ENCODE results near the gene TFB1M.

The TFB1M gene

DNA sequence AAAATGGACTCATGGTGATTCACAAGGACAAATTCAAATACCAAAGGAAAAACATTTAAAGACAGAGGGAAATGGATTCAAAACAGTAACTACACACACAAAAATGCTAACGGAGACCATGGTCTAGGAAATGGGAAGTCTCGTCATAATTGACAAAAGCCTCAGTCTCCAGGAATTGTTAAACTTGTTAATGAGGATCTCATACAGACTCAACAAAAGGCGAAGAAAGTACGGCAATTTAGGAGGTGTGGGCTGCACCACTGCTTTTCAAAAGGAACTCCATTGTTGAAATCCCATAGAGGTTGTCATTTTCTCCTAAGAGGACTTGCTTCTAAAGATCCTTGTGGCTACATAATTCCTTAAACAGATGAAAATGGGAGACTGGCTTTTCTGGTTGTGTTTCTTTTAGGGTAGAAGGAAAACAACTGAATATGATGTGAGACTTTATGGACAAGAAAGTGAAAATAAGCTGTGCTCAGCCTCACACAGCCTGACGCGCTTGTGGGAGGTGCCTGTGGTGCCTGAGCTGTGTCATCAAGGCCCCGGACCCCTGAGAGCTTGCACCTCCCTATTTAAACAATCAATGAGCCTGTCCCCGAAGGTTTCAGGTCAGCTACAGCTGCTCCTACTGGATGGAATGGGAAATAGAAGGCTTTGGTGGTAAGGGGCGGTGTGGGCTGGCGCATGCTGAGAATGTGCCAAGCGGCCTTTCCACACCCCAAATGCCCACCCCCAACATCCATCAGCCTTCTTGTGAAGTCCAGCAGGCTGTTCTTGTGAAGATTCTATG, 53.0 kb downstream of the TFB1M start:
- no peak for DNase-seq

DNA sequence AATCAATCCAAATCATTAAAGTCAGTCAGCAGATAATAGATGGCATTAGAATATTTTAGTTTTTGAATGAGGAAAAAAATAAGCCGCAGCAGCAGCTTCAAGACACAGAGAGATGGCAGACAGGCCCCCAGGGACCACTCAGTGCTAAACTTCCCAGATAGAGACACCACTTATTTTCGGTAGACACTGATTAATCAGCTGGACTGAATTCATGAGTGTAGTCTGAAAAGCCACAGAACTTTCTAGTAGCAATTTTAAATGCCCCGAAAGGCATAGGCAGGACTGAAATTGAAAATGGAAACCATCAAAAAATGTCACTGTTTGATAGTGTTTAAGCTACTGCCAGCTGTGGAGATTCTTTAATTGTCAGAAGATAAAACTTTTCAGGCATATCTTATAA, 53.6 kb downstream of the TFB1M start:
- no peak for DNase-seq

GRCh38 chr6:155259897-155260296, 54.4 kb downstream of the TFB1M start:
- DNase-seq, result no peak

DNA sequence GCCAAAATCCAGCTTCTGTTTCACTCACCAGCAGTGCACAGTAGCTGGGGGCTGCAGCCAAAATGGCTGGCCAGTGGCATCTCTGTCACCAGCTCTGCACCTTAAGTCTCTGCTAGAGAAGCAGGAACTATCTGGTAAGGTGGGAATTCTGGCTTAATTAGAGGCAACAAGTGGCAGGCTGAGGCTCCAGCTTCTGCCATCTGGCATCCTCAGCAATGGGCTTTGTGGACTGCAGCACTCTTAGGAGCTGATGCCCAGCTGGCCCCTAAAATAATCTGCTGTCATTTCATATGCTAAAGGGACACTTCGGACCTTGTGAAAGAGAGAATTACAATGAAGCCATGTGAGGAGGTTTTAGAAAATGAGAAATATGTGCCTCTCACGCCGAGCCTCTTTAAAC, 55.1 kb downstream of the TFB1M start:
- no peak for DNase-seq

DNA sequence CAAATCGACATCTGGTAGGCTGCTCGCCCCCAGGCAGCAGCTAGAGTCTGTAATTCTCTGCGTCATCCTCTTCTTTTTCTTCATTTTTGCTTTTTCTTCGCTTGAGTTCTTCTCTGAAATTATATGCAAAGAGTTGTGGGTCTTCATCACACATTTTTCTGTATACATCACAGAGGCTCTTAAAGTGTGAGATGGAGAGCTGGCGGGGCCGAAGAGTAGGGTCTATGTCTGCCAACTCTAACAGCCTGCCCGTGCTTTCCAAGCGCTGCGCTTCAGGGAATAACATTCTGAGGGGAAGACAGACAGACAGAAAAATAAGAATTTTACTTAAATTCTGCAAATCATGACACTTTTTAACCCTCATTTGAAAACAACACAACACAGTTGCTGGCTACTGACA, 56.5 kb downstream of the TFB1M start:
- DNase-seq, result no peak

DNA sequence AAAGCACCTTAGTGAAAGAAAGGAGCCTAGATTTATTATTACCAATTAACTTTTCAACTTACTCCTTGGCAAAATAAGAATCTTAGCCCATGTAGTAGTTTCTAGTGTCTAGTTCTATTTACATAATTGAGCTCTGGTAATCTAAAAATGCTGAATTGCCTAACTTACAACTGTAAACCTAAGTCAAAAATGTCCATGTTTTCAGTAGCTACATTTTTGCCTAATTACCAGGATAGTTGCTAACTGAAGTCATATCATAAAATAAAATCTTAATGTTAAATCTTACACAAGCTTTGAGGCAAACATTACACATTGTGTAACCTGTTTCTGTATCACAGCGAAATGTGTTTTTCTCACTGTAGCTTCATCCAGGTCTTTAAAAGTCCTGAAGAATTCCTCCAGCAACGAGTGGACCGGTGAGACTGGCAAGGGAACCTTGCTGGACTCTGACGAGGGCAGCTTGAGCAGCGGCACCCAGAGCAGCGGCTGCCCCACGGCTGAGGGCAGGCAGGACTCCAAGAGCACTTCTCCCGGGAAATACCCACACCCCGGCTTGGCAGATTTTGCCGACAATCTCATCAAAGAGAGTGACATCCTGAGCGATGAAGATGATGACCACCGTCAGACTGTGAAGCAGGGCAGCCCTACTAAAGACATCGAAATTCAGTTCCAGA, 58.0 kb downstream of the TFB1M start:
- DNase-seq, result no peak

- DNase-seq, result no peak
Measured at GRCh38 chr6:155254139-155254538, 60.1 kb downstream of the TFB1M start.

- DNase-seq, result no peak
Measured at GRCh38 chr6:155253337-155253736, 60.9 kb downstream of the TFB1M start.

DNA sequence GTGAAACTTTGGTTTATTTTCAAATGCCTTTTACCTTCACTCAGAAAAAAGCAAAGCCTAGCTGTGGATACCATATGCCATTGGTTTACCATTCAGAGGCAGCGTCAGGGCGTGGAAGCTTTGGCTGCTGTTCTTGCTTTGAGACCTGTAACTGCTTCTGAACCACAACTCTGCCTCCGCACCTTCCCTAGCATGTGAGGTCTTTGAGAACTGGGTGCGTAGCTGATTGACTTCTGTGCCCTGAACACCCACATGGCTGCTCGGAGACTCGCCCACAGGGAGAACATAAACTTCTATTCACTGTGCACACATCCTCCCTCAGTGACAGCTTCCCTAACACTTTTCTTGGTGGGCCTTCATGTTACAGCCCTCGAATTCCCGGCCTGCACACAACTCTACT, 61.7 kb downstream of the TFB1M start:
- DNase-seq, result no peak

- DNase-seq, result no peak
Measured at GRCh38 chr6:155250701-155251381, 63.4 kb downstream of the TFB1M start.

- DNase-seq, result no peak
Measured at GRCh38 chr6:155248008-155249001, 66.0 kb downstream of the TFB1M start.

DNA sequence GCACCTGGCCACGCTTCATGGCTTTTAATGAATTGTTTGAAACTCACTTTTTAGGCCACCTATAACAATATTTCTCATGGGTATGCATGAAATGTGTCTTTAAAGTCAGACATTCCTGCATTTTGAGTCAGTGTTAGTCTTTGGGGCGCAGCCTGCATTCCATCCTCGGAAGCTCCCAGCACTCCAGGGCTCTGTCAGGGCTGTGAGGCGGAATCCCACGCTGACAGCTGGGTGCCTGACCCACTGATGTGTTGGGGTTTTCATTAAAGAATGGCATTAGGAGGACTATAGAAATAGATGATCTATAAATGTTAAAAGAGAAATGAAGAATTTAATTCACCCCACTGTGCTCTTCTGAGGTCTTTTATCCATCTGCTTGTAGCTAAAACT, 66.7 kb downstream of the TFB1M start:
- DNase-seq, result no peak

DNA sequence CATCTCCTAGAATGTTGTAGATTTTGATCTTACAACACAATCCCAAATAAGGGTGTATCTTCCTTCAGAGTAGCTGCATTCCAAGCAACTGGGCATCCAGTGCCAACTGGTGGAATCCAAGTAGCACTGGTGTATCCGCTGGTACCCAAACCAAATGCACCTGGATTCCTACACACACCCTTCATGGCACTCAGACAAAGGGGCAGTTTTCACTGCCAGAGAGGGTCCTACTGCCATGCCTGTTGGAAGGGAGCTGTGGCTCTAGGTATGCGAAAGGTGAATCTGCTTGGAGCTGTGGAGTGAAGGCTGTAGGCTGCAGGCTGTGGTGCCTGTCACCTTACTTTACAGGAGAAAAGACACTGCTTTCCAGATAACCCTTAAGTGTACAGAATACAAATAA, 67.5 kb downstream of the TFB1M start:
- DNase-seq, result no peak

- no peak for DNase-seq
Measured at GRCh38 chr6:155245831-155246230, 68.5 kb downstream of the TFB1M start.

- no peak for DNase-seq
Measured at GRCh38 chr6:155245193-155245592, 69.1 kb downstream of the TFB1M start.

- DNase-seq, result no peak
Measured at GRCh38 chr6:155244434-155244833, 69.8 kb downstream of the TFB1M start.

GRCh38 chr6:155241966-155242365, 72.3 kb downstream of the TFB1M start:
- DNase-seq, result no peak

- DNase-seq, result no peak
Measured at GRCh38 chr6:155240905-155241600, 73.2 kb downstream of the TFB1M start.

DNA sequence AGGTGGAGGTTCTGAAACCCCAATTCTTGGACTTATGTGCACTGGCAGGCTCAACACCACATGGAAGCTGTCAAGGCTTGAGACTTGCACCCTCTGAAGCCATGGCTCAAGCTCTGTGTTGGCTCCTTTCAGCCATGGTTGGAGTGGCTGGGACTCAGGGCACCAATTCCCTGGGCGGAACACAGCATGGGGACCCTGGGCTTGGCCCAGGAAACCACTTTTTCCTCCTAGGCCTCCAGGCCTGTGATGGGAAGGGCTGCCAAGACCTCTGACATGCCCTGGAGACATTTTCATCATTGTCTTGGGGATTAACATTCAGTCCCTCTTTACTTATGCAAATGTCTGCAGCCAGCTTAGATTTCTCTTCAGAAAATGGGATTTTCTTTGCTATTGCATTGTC, 76.7 kb downstream of the TFB1M start:
- no peak for DNase-seq

GRCh38 chr6:155235087-155235486, 79.2 kb downstream of the TFB1M start:
- DNase-seq, result no peak

- DNase-seq, result no peak
Measured at GRCh38 chr6:155234687-155235086, 79.6 kb downstream of the TFB1M start.

GRCh38 chr6:155234167-155234566, 80.1 kb downstream of the TFB1M start:
- no peak for DNase-seq
